ENCODE measurements around the gene SYT15B.
"Not testable (repeated sequence)": the region's sequence is repeated elsewhere in the genome, so short reads cannot be mapped to it uniquely, and the experiment has no call there.

The SYT15B gene

DNA sequence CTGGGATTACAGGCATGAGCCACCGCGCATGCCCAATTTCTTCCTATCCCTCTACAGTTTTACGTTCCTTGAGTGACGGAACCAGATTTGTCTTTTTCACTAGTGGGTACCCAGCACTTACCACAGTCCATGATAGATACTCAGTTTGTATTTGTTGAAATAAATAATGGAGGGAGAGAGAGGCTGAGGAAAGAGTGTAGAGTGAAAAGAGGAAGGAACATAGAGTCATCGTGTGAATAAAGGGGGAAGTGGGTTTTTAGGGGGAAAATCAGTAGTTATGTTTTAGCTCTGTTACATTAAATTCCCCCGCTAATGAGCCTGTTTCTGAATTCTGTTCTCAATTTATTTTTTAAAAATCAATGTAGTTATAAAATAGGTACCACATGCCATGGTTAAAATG lies 37.7 kb downstream of the SYT15B start:
- DNase-seq (ENCODE audit: low read depth): not testable (repeated sequence)

DNA sequence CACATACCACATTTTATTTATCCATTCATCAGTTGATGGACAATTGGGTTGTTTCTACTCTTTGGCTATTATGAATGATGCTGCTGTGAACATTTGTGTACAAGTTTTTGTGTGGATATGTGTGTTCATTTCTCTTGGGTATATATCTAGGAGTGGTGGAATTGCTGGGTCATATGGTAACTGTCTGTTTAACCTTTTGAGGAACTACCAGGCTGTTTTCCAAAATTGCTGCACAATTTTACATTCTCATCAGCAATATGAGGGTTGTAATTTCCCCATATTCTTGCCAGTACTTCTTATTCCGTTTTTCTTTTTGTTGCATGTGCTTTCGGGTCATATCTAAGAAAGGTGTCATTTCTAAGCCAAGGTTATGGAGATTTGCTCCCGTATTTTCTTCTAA lies 38.3 kb downstream of the SYT15B start:
- DNase-seq (ENCODE audit: low read depth): not testable (repeated sequence)

DNA sequence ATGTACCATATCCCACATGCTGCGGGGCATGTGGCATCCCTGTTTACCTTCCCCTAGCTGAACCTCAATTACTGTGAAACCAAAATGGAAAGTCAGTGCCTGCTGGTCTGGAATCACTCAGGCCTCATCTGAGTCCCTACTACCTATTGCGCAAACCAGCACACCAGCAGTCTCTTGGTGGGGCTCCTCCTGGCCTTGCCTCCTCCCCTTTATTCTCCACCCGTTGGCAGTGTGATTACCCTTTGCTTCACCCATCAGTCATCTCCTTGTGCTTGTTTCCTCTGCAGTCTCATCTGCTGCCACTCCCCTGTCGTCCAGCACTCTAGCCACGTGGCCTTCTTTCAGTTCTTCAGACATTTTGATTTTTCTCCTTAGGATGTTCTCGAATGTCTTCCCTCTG lies 39.3 kb downstream of the SYT15B start:
- not testable (repeated sequence) for DNase-seq (ENCODE audit: low read depth)

DNA sequence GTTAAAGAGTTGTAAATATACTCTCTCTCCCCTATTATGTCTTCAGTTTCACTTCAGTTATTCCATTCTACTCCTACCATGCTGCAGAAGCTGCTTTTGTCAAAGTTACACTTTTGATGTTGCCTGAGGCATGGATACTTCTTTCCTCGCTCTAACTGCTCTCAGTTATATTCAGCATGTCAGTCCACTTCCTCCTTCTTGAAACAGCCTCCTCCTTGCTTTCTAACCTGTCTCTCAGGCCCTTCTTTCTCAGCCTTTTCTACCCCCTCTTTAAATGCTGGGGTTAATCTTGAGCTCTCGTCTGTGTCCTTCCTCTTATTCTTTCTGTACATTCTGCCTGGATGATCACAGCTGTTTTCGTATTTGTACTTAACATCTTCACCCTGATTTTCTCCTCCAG lies 40.0 kb downstream of the SYT15B start:
- DNase-seq (ENCODE audit: low read depth): not testable (repeated sequence)

DNA sequence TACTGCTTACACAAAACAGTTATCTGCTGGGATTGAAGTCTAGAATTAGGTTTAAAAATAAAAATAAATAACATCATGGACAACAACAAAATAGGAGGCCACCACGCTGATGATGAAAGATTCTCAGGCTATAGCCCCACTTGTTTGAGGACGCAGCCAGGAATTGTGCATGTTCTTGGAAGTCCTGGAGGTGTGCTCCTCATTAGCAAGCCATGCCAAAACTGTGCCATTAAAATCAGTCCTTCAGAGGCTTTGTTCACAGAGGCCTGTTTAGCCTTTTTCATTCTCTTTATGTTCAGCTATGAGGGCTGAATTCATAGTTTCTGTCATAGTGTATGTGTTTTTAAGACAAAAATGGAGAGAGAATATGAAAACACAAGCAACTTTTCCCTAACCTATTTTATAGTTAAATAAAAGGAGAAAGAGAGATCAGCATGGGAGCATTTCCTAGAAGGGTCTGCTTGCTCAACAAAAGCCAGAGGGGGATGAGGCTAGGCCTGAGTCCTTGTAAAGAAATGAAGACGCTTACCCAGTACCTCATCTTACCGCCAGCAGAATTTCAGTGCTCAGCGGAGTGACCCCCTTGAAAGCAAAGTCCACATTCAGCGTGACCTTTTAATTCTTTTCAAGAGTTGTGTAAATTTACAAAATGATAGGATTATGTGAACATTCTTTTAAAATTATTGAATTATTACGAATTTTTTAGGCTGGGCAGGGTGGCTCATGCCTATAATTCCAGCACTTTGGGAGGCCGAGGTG lies 46.2 kb downstream of the SYT15B start:
- DNase-seq (ENCODE audit: low read depth): not testable (repeated sequence)

Data from activated T-helper 1 cell treated with Interleukin-2 at 50 U/mL for 16 hours (primary cell).